Duodenal mucosa (tissue), 2 donors: ENCODE measurements around the gene SLC25A2.
"Not testable (repeated sequence)": the region's sequence is repeated elsewhere in the genome, so short reads cannot be mapped to it uniquely, and the experiment has no call there.

Experiments
- H3K27ac ChIP-seq: one replicate; pipeline ENCODE4 v1.7.0; 2013; ENCODE audit warnings: low read depth, low read length
- H3K27me3 ChIP-seq, 2 donors: one replicate each; pipeline ENCODE4 v1.7.0; 2013; ENCODE audit warnings: low read length in 2 of 2, control low read depth in 1 of 2; ENCODE audit not compliant: insufficient read depth in 2 of 2, control insufficient read depth in 1 of 2
- H3K36me3 ChIP-seq, 2 donors: one replicate each; pipeline ENCODE4 v1.7.0; 2013; ENCODE audit warnings: low read length in 2 of 2, control low read depth in 1 of 2; ENCODE audit not compliant: insufficient read depth in 2 of 2, control insufficient read depth in 1 of 2
- H3K4me1 ChIP-seq, 2 donors: one replicate each; pipeline ENCODE4 v1.7.0; 2013; ENCODE audit warnings: low read length in 2 of 2, control low read depth in 1 of 2; ENCODE audit not compliant: insufficient read depth in 2 of 2, control insufficient read depth in 1 of 2
- H3K4me3 ChIP-seq, 2 donors: one replicate each; pipeline ENCODE4 v1.7.0; 2013; ENCODE audit warnings: low read length in 2 of 2, low read depth in 1 of 2
- H3K9ac ChIP-seq, 2 donors: one replicate each; pipeline ENCODE4 v1.7.0; 2013; ENCODE audit warnings: low read length in 2 of 2, low read depth in 1 of 2
- H3K9me3 ChIP-seq, 2 donors: one replicate each; pipeline ENCODE4 v1.7.0; 2013; ENCODE audit warnings: low read length in 2 of 2, control low read depth in 1 of 2; ENCODE audit not compliant: control insufficient read depth in 1 of 2

SLC25A2 gene

DNA sequence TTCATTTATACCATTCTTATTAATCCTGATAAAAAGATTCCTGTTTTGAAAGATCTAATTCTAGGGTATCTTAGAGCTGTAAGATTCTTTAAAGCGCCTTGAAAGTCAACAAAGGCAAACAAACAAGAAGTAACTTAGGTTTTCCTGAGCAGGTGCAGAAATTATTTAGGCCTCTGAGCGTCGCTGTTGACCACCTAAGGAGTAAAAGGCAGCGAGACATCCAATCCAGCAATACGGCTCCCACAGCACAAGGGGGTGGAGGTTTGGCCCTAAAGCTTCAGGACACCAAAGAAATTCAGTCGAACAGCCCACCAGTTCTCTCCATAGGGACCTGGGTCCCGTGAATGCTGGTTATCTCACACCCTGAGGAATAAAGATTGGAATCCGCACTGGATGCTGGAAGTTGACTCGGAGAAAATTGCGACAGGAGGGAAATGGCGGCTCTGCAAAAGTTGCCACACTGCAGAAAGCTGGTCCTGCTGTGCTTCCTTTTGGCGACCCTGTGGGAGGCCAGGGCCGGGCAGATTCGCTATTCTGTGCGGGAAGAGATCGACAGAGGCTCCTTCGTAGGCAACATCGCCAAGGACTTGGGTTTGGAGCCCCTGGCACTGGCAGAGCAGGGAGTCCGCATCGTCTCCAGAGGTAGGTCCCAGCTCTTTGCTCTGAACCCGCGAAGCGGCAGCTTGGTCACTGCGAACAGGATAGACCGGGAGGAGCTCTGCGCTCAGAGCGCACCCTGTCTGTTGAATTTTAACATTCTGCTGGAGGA is 34.9 kb upstream of the SLC25A2 start, which contains the start of gene PCDHGA2:
Gene PCDHGA2 (plus strand): TSS at position 223 of the 769 bp plus-strand sequence.
- Histone ChIP-seq H3K4me3 (peak within 1 kb of the TSS in 1 of 2 donors; percentile 30), H3K9ac (no peak within 1 kb of the TSS), H3K9me3 (peaks cover 32 to 39% of the 10 kb centered on the region in 2 donors), H3K4me1 (no peaks in the 10 kb centered on the region), H3K27ac (no peak within 1 kb of the TSS), H3K36me3 (no peaks in the 10 kb centered on the region), H3K27me3 (no peaks in the 10 kb centered on the region)

DNA sequence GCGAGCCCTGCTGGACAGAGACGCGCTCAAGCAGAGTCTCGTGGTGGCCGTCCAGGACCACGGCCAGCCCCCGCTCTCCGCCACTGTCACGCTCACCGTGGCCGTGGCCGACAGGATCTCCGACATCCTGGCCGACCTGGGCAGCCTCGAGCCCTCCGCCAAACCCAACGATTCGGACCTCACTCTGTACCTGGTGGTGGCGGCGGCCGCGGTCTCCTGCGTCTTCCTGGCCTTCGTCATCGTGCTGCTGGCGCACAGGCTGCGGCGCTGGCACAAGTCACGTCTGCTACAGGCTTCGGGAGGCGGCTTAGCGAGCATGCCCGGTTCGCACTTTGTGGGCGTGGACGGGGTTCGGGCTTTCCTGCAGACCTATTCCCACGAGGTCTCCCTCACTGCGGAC is 28.7 kb upstream of the SLC25A2 start:
- not testable (repeated sequence) for H3K36me3 ChIP-seq, H3K4me1 ChIP-seq, H3K27me3 ChIP-seq, H3K9ac ChIP-seq, H3K27ac ChIP-seq, H3K4me3 ChIP-seq
- peaks cover 17 to 23% of the 10 kb centered on the region in 2 donors for H3K9me3 ChIP-seq

DNA sequence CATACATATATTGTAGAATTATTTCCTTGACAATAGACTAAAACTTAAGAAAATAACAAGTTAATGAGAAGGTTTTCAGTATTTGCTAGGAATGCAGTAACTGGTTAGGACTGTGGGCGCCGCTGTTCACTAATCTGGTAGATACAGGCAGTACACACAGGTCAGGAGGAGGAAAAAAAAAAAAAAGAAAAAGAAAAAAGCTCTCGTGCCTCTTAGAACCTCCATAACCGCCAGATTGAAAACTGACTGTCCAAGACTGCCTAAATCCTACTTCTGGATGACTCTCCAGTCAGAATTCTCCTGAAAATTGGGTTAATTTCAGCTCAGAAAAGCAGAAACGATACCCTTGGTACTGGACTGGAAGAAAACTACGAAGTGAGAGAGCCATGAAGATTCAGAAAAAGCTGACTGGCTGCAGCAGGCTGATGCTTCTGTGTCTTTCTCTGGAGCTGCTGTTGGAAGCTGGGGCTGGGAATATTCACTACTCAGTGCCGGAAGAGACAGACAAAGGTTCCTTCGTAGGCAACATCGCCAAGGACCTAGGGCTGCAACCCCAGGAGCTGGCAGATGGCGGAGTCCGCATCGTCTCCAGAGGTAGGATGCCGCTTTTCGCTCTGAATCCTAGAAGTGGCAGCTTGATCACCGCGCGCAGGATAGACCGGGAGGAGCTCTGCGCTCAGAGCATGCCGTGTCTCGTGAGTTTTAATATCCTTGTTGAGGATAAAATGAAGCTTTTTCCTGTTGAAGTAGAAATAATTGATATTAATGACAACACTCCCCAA is 26.6 kb upstream of the SLC25A2 start, which contains the start of gene PCDHGA1:
Gene PCDHGA1 (plus strand): TSS at position 216 of the 782 bp plus-strand sequence.
- H3K36me3 ChIP-seq: no peaks in the 10 kb centered on the region
- H3K9ac ChIP-seq: no peak within 1 kb of the TSS
- H3K27me3 ChIP-seq: no peaks in the 10 kb centered on the region
- H3K27ac ChIP-seq: no peak within 1 kb of the TSS
- no peak within 1 kb of the TSS for H3K4me3 ChIP-seq
- H3K4me1 ChIP-seq: no peaks in the 10 kb centered on the region
- H3K9me3 ChIP-seq: peaks cover 17 to 22% of the 10 kb centered on the region in 2 donors

DNA sequence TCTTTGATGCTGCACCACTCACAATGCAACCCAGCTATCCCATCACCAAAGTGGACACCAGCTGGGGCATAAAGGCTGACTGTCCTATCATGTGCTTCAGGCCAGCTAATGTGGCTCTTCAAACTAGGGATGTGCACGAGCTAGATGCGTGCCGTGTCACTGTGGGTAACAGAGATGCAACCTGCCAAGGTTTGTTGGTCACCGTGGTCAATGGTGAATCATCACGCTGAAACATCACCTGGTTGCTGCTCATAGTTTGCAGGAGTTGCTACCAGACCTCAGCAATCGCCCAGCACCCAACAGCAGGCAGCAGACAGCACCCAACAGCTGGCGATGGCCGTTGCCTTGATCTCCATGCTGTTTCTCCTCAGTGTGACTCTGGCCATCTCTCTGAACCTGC is 24.4 kb upstream of the SLC25A2 start:
- no peaks in the 10 kb centered on the region for H3K27me3 ChIP-seq
- H3K36me3 ChIP-seq: no peaks in the 10 kb centered on the region
- H3K9me3 ChIP-seq: peaks cover 17 to 29% of the 10 kb centered on the region in 2 donors
- H3K9ac ChIP-seq: no peak overlapping the region
- H3K27ac ChIP-seq: no peak overlapping the region
- no peak overlapping the region for H3K4me3 ChIP-seq
- H3K4me1 ChIP-seq: no peaks in the 10 kb centered on the region

DNA sequence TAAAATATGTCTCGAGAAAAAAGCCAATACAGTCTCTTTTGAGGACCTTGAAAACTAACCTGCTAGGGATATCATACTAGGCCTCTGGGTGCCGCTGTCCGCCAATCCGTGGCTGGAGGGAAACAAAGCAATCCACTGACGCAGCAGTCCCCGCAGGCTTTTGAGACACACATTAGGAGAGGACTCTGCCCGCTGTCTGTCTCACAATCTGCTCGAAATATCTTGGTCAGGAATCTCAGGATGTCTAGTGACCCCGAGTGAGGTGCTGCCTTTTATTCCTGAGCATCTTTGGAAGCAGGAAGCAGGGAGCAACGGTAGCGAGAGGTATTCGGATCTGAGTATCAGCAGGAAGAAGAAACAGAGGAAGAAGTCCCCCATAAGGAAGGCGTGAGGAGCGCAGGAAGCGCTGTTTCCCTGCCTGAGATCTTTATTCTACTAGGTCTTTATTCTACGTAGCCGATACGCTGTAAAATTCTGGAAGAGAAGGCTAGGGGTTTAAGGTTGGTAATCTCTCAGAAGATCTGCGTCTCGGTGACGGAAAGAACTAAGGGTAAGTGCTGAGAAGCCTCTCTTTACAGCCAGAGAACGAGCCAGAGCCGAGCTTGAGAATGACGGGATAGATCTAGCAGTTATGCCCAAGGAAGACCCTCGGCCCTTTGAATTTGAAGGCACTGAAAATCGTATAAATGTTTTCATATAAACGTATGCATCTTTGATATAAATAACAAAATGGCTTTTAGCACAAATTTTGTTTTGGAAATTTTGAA is 22.4 kb upstream of the SLC25A2 start:
- peak overlapping the region; percentile 19 to 55 for H3K9ac ChIP-seq
- no peaks in the 10 kb centered on the region for H3K4me1 ChIP-seq
- H3K36me3 ChIP-seq: no peaks in the 10 kb centered on the region
- no peaks in the 10 kb centered on the region for H3K27me3 ChIP-seq
- H3K4me3 ChIP-seq: peak overlapping the region; percentile 61 to 62
- H3K9me3 ChIP-seq: peaks cover 25 to 40% of the 10 kb centered on the region in 2 donors
- H3K27ac ChIP-seq: no peak overlapping the region

DNA sequence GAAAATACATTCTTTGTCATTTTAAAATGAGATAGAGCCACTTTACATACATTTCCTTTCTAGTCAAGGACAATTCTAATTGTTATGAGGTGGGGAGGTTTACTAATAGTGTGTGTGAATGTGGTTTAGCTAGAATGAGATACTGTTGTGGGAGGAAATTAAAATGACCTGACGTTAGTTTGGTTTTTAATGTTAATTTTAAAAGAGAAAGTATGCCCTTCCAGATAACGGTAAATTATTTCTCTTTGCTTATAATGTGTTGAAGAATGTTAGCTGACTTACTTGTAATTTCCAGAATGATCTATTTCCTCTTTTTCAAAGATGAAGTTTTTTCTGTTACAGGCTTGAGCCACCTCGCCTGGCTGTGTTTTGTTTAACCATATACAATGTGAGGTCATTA is 18.4 kb upstream of the SLC25A2 start:
- peaks cover 19 to 22% of the 10 kb centered on the region in 2 donors for H3K36me3 ChIP-seq
- no peak overlapping the region for H3K9ac ChIP-seq
- peaks cover 38 to 53% of the 10 kb centered on the region in 2 donors for H3K9me3 ChIP-seq
- H3K4me3 ChIP-seq: no peak overlapping the region
- H3K27me3 ChIP-seq: no peaks in the 10 kb centered on the region
- H3K4me1 ChIP-seq: peaks cover 0 to 4% of the 10 kb centered on the region in 2 donors
- H3K27ac ChIP-seq: no peak overlapping the region

DNA sequence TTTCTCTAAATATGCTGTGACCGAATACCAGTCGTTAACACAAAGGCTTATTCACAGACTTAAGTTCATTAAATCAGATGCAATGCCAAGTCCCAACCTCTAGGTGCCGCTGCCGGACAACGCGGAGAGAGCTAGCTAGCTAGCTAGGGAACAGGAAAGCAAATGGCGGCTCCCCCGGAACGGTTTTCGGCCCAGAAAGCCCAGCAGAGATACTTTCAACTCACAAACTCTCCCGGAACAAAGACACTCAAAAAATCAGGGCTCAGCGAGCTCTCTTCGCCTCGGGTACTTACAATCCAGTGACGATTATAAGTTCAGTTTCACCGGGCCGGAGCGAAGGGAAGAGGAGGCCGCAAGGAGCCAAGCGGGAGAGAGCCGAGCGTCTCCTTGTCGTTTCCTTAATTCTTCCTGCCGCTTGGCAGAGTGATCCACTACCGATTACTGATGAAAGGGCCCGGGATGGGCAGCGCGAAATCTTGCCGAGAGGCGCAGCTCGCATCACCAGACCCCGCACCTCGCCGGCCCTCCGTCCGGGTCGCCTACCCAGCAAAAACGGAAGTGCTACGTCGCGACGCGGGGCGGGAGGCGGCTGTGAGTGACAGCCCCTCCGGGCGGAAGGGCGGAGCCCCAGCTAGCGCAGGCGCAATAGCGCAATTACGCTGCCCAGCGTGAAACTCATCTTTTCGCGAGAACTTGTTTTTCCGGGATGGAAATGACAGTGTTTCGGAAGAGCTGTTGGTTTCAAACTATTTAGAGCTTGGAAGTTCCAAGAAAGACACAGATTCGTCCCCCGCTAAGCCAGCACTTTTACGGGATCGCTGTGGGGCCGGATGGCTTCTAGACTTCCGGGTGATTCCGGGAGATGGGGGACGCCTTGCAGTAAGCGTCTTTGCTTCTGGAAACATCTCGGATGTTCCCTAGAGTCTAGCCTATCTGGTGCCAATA is 16.6 kb upstream of the SLC25A2 start, which contains the start of gene TAF7:
Gene TAF7 (minus strand): TSS at position 560 of the 945 bp plus-strand sequence. CDS start 740 bp downstream, outside the sequence.
- peaks cover 19 to 28% of the 10 kb centered on the region in 2 donors for H3K36me3 ChIP-seq
- H3K9ac ChIP-seq: peak within 1 kb of the TSS; percentile 73 to 80
- peaks cover 0 to 4% of the 10 kb centered on the region in 2 donors for H3K4me1 ChIP-seq
- H3K9me3 ChIP-seq: peaks cover 52 to 60% of the 10 kb centered on the region in 2 donors
- H3K27me3 ChIP-seq: no peaks in the 10 kb centered on the region
- peak within 1 kb of the TSS; percentile 78 for H3K27ac ChIP-seq
- peak within 1 kb of the TSS; percentile 85 to 90 for H3K4me3 ChIP-seq

DNA sequence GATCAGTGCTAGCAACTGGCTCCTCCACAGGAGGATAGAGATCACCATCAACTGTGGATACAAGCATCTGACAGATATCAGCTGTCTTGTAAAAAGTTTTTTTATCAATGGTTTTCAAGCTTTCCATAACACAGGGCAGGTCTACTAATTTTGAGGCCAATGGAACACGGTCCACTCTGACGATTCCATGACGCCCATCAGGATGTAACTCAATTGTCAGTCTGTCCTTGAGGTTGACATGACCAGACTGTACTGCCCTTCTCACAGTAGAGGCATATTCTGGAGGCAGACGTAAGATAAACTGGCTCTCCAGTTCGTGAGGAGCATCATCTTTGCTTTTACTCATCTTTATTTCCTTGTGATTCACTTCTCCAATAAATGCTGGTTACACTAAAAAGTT is 15.8 kb upstream of the SLC25A2 start:
- peaks cover 25 to 28% of the 10 kb centered on the region in 2 donors for H3K36me3 ChIP-seq
- peak overlapping the region; percentile 85 to 90 for H3K4me3 ChIP-seq
- H3K4me1 ChIP-seq: peaks cover 0 to 4% of the 10 kb centered on the region in 2 donors
- peaks cover 59 to 64% of the 10 kb centered on the region in 2 donors for H3K9me3 ChIP-seq
- H3K27me3 ChIP-seq: no peaks in the 10 kb centered on the region
- H3K9ac ChIP-seq: no peak overlapping the region
- no peak overlapping the region for H3K27ac ChIP-seq

DNA sequence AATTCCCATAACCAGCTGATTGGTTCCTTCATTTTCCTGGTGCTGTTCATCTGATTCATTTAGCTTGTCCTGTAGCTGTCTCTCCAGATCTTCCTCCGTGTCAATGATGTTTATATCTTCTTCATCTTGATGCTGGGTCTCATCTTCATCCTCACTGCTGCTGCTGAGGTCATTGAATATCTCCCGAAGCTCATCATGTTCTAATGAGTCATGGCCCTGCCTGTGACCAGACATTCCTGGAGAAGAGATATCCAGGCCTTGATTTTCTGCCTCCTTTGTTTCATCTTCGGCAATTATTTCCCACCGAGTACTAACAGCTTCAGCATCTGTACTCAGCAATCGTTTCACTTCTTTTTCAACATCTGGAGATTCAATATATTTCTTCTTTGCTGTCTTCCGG is 15.4 kb upstream of the SLC25A2 start:
- Histone ChIP-seq H3K4me1 (peaks cover 0 to 4% of the 10 kb centered on the region in 2 donors), H3K9ac (no peak overlapping the region), H3K36me3 (peaks cover 25 to 28% of the 10 kb centered on the region in 2 donors), H3K27me3 (no peaks in the 10 kb centered on the region), H3K4me3 (peak overlapping the region; percentile 85 to 90), H3K27ac (no peak overlapping the region), H3K9me3 (peaks cover 57 to 66% of the 10 kb centered on the region in 2 donors)
